ENCODE results near the gene CD320.

DNA sequence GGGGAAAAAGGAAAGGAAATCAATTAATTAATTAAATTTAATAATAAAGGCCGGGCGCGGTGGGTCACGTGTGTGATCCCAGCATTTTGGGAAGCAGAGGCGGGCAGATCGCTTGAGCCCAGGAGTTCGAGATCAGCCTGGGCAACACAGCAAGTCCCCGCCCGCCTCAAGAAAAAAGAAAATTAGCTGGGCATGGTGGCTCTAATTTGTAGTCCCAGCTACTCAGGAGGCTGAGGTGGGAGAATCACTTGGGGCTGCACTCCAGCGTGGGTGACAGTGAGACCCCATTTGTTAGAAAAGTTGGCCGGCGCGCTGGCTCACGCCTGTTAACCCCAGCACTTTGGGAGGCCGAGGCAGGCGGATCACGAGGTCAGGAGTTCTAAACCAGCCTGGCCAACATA, 733 bp upstream of the CD320 start:
- TF ChIP-seq EZH2phosphoT487 (IDR thresholded peaks at IDR 0.05; ENCODE audit: insufficient read depth, low read depth), result no peak
- TF ChIP-seq EZH2 (IDR thresholded peaks at IDR 0.05; ENCODE audit: insufficient read depth, poor library complexity, severe bottlenecking), result no peak
